ENCODE measurements around the gene NFIA. TPM values are rescaled to one million over a fixed set of nuclear protein-coding genes. Genes with fewer than 3 reads are reported as not detected.

The NFIA gene
- total and polyA plus RNA-seq, 2 of the 13 experiments (the other 11 are each of a cell fraction or from before 2014, with no cell fraction given): 14.7 to 28.5 TPM

- TF ChIP-seq ZNF407 (CRISPR knock-in tag; IDR thresholded peaks at IDR 0.05; ENCODE audit: not compliant biosample characterization) (no peak), KDM4B (CRISPR knock-in tag; IDR thresholded peaks at IDR 0.05) (peak; percentile 30; the same call in 1 of the 2 replicates), CEBPZ (IDR thresholded peaks at IDR 0.05; ENCODE audit: low read length) (no peak), TARDBP (CRISPR knock-in tag; IDR thresholded peaks at IDR 0.05) (peak; percentile 41; the same call in 1 of the 2 replicates), FOSL1 (CRISPR knock-in tag; IDR thresholded peaks at IDR 0.05; ENCODE audit: borderline replicate concordance) (no peak), ATF6 (CRISPR knock-in tag; conservative IDR thresholded peaks at IDR 0.05) (0 out of 2 replicates have a peak, but pooled peaks have one; percentile 53), RELA (CRISPR knock-in tag; IDR thresholded peaks at IDR 0.05) (no peak), PCBP1 (IDR thresholded peaks at IDR 0.05; ENCODE audit: borderline replicate concordance, low read depth, low read length) (no peak), ZNF138 (CRISPR knock-in tag; IDR thresholded peaks at IDR 0.05; ENCODE audit: low read depth) (no peak), NR2F1 (CRISPR knock-in tag; IDR thresholded peaks at IDR 0.05) (0 out of 4 replicates have a peak, but pooled peaks of 1 of the 2 experiments have one; percentile 19), ZNF672 (CRISPR knock-in tag; IDR thresholded peaks at IDR 0.05) (no peak)
- TF ChIP-seq, protein P1, sequence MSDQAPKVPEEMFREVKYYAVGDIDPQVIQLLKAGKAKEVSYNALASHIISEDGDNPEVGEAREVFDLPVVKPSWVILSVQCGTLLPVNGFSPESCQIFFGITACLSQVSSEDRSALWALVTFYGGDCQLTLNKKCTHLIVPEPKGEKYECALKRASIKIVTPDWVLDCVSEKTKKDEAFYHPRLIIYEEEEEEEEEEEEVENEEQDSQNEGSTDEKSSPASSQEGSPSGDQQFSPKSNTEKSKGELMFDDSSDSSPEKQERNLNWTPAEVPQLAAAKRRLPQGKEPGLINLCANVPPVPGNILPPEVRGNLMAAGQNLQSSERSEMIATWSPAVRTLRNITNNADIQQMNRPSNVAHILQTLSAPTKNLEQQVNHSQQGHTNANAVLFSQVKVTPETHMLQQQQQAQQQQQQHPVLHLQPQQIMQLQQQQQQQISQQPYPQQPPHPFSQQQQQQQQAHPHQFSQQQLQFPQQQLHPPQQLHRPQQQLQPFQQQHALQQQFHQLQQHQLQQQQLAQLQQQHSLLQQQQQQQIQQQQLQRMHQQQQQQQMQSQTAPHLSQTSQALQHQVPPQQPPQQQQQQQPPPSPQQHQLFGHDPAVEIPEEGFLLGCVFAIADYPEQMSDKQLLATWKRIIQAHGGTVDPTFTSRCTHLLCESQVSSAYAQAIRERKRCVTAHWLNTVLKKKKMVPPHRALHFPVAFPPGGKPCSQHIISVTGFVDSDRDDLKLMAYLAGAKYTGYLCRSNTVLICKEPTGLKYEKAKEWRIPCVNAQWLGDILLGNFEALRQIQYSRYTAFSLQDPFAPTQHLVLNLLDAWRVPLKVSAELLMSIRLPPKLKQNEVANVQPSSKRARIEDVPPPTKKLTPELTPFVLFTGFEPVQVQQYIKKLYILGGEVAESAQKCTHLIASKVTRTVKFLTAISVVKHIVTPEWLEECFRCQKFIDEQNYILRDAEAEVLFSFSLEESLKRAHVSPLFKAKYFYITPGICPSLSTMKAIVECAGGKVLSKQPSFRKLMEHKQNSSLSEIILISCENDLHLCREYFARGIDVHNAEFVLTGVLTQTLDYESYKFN (CRISPR knock-in tag; conservative IDR thresholded peaks at IDR 0.05): peak; percentile 61; the same call in 1 of the 2 replicates
Measured at GRCh38 chr1:61089338-61089737, 7.0 kb downstream of the NFIA start (continued).
